Natural killer cell (primary cell): Measurements from ENCODE around the gene C9orf78. TPM values are rescaled to one million over a fixed set of nuclear protein-coding genes. Genes with fewer than 3 reads are reported as not detected.

ENCODE experiments used
- ATAC-seq, 3 donors: fragments of 150-1000 bp in 2 of 3; fragments of 200-7000 bp in 1 of 3; cut with Tn5 transposase; 1 replicate in 1 of 3; 2 replicates in 2 of 3; pipeline ENCODE4 v1.10.0; 2021; ENCODE audit warnings: mild to moderate bottlenecking in 2 of 3, moderate library complexity in 2 of 3
- DNase-seq, 2 donors: peaks; one replicate each; pipeline versions ENCODE4 v3.0.0 to v3.0.0-alpha.2; 2013 to 2021; ENCODE audit warnings: mixed read lengths in 1 of 2
- H3K27ac ChIP-seq: one replicate; pipeline ENCODE4 v1.5.1; 2013; ENCODE audit warnings: mild to moderate bottlenecking, low read length
- H3K27me3 ChIP-seq: one replicate; pipeline ENCODE4 v1.6.1; 2013; ENCODE audit warnings: low read length; ENCODE audit not compliant: control insufficient read depth, insufficient read depth
- H3K36me3 ChIP-seq: one replicate; pipeline ENCODE4 v1.6.1; 2013; ENCODE audit warnings: low read length; ENCODE audit not compliant: control insufficient read depth, insufficient read depth
- H3K4me1 ChIP-seq: one replicate; pipeline ENCODE4 v1.6.1; 2013; ENCODE audit warnings: low read length; ENCODE audit not compliant: control insufficient read depth, insufficient read depth
- H3K4me3 ChIP-seq: one replicate; pipeline ENCODE4 v1.5.1; 2013; ENCODE audit warnings: low read length
- H3K9me3 ChIP-seq: one replicate; pipeline ENCODE4 v1.6.1; 2013; ENCODE audit warnings: low read length; ENCODE audit not compliant: control insufficient read depth, insufficient read depth
- H3K27ac Mint-ChIP-seq, 2 donors: one replicate each; pipeline ENCODE4 v1.8.0; 2022; ENCODE audit warnings: mild to moderate bottlenecking in 2 of 2, mixed read lengths in 2 of 2, moderate library complexity in 1 of 2
- H3K27me3 Mint-ChIP-seq, 2 donors: one replicate each; pipeline ENCODE4 v1.8.0; 2022; ENCODE audit warnings: low read depth in 2 of 2, mixed read lengths in 2 of 2
- H3K36me3 Mint-ChIP-seq: one replicate; pipeline ENCODE4 v1.8.0; 2022; ENCODE audit warnings: mixed read lengths
- H3K4me1 Mint-ChIP-seq, 2 donors: one replicate each; pipeline ENCODE4 v1.8.0; 2022; ENCODE audit warnings: mixed read lengths in 2 of 2
- H3K4me3 Mint-ChIP-seq: one replicate; pipeline ENCODE4 v1.8.0; 2022; ENCODE audit warnings: mild to moderate bottlenecking, moderate library complexity, mixed read lengths
- H3K9me3 Mint-ChIP-seq, 2 donors: one replicate each; pipeline ENCODE4 v1.8.0; 2022; ENCODE audit warnings: mixed read lengths in 2 of 2
- WGBS: methylation state at CpG from one replicate; pipeline ENCODE4 v1.1.7; 2013; ENCODE audit warnings: missing lambda C conversion rate; ENCODE audit not compliant: insufficient coverage; 5-methylcytosine and 5-hydroxymethylcytosine counted together
- intact Hi-C: fragments of 100-400 bp; cut with micrococcal nuclease; formaldehyde crosslinking; loops from one replicate; pipeline ENCODE4 v1.14.2; 2022
- total RNA-seq, 4 donors: library from RNA; stranded (reverse); fragments of 120-200 nt in 1 of 4; gene quantifications; one replicate each; pipeline versions ENCODE4 v1.2.3 to v1.2.4, GENCODE V29; 2013 to 2022
- TF ChIP-seq, protein P1 (sequence below): fragments of 200-600 bp; IDR thresholded peaks from one replicate; pipeline ENCODE4 v1.8.0; 2022; ENCODE audit warnings: antibody characterized with exemption

C9orf78 gene
- total RNA-seq, 3 donors from 2014 or later (not counting 1 experiment from before 2014, with no cell fraction given): 93.7 to 97.9 (median 97.6) TPM

DNA sequence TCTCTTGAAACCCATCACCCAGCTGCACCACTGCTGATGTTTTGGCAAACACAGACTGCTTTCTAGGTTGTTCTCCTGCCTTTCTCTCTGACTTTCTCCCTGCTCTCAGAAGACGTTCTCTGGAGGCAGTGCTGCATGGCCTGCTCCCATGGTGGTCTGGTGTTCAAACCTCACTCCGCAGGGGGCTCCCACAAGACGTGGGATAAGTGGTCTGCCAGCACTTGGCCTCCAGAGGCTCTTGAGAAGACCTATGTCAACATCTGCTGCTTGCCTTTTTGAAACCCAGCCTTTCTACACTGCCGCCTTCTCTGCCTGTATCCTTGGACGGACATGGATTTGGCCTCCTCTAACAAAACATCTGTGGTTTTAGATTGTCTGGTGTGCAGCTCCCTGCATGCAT is 16.7 kb upstream of the C9orf78 start:
- Histone ChIP-seq H3K36me3 (peaks cover 53% of the 10 kb centered on the region), H3K27ac (no peak overlapping the region), H3K9me3 (no peaks in the 10 kb centered on the region), H3K4me1 (peaks cover 23% of the 10 kb centered on the region), H3K27me3 (no peaks in the 10 kb centered on the region), H3K4me3 (no peak overlapping the region)
- Mint-ChIP-seq H3K9me3 (no peaks in the 10 kb centered on the region), H3K36me3 (peaks cover 25% of the 10 kb centered on the region), H3K27me3 (no peaks in the 10 kb centered on the region), H3K4me1 (peaks cover 40 to 44% of the 10 kb centered on the region in 2 donors), H3K4me3 (no peak overlapping the region), H3K27ac (peak overlapping the region in 1 of 2 donors; percentile 62)
- intact Hi-C loops: no loop called here
- TF ChIP-seq, protein P1, sequence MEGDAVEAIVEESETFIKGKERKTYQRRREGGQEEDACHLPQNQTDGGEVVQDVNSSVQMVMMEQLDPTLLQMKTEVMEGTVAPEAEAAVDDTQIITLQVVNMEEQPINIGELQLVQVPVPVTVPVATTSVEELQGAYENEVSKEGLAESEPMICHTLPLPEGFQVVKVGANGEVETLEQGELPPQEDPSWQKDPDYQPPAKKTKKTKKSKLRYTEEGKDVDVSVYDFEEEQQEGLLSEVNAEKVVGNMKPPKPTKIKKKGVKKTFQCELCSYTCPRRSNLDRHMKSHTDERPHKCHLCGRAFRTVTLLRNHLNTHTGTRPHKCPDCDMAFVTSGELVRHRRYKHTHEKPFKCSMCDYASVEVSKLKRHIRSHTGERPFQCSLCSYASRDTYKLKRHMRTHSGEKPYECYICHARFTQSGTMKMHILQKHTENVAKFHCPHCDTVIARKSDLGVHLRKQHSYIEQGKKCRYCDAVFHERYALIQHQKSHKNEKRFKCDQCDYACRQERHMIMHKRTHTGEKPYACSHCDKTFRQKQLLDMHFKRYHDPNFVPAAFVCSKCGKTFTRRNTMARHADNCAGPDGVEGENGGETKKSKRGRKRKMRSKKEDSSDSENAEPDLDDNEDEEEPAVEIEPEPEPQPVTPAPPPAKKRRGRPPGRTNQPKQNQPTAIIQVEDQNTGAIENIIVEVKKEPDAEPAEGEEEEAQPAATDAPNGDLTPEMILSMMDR: no peak
- DNase-seq: no peak
- WGBS: 95% methylated on average over 5 of the region's 5 CpGs
- ATAC-seq: no peak

DNA sequence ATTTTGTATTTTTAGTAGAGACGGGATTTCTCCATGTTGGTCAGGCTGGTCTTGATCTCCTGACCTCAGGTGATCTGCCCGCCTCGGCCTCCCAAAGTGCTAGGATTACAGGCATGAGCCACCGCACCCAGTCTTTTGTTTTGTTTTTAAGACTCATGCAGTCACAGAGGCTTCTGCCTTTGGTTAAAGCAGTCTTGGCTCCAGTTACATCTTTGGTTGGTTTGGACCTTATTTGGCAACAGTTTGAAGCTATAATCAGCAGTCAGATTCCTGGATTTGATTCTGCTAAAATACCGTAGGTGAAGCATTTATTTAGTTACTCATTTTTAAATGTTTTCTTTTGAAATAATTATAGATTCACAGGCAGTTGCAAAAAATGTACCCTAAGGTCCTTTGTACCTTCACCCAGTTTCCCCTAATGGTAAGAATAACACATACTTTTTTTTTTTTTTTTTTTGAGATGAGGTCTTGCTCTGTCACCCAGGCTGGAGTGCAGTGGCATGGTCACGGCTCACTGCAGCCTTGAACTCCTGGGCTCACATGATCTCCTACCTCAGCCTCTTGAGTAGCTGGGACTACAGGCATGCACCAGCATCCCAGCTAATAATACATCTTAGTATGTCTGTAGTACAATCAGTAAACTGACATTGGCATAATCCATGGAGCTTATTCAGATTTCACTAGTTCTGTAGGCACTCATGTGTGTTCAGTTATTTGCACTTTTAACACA is 15.9 kb upstream of the C9orf78 start:
- H3K27ac ChIP-seq: no peak overlapping the region

DNA sequence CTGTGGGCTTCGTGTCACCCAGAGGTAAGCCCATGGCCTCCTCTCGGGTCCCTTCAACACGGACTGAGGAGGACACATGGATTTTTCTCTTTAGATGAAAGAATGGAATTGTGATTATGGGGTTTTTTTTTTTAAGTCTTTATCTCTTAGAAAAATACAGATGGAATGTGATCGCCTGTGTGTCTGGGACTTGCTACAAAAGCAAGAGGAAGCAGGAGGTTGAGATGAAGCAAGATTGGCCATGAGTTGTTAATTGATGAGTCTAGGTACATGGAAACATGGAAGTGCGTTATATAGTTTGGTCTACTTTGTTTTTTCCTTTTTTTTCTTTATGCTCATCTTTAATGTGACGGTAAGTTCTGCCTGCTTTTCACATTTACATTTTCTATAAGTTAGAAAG is 14.8 kb upstream of the C9orf78 start:
- H3K4me3 Mint-ChIP-seq: no peak overlapping the region
- Histone ChIP-seq H3K4me3 (no peak overlapping the region), H3K27ac (no peak overlapping the region), H3K36me3 (peaks cover 39% of the 10 kb centered on the region), H3K4me1 (peaks cover 15% of the 10 kb centered on the region), H3K9me3 (no peaks in the 10 kb centered on the region), H3K27me3 (no peaks in the 10 kb centered on the region)
- peaks cover 37 to 49% of the 10 kb centered on the region in 2 donors for H3K4me1 Mint-ChIP-seq
- H3K27ac Mint-ChIP-seq: peak overlapping the region in 1 of 2 donors; percentile 17
- intact Hi-C loops: no loop called here
- DNase-seq (no peak), ATAC-seq (no peak)
- WGBS: 82% methylated on average over 6 of the region's 6 CpGs
- H3K27me3 Mint-ChIP-seq: no peaks in the 10 kb centered on the region
- TF ChIP-seq, protein P1: no peak
- H3K36me3 Mint-ChIP-seq: peaks cover 25% of the 10 kb centered on the region
- no peaks in the 10 kb centered on the region for H3K9me3 Mint-ChIP-seq

More for the DNA sequence above, 15.9 kb upstream of the C9orf78 start:
- Histone ChIP-seq H3K36me3 (peaks cover 45% of the 10 kb centered on the region), H3K4me3 (no peak overlapping the region), H3K9me3 (no peaks in the 10 kb centered on the region), H3K4me1 (peaks cover 23% of the 10 kb centered on the region), H3K27me3 (no peaks in the 10 kb centered on the region)
- intact Hi-C loops: no loop called here
- WGBS: over 99% methylated on average over 5 of the region's 6 CpGs
- Mint-ChIP-seq H3K27ac (no peak overlapping the region), H3K27me3 (no peaks in the 10 kb centered on the region), H3K36me3 (peaks cover 25% of the 10 kb centered on the region), H3K4me3 (no peak overlapping the region), H3K4me1 (peaks cover 40 to 44% of the 10 kb centered on the region in 2 donors), H3K9me3 (no peaks in the 10 kb centered on the region)
- DNase-seq (no peak), ATAC-seq (no peak)
- TF ChIP-seq, protein P1: no peak
